BJ (cell line): Measurements from ENCODE around the gene ZDHHC18. TPM values are rescaled to one million over a fixed set of nuclear protein-coding genes. Genes with fewer than 3 reads are reported as not detected.

ENCODE experiments used
- CTCF ChIA-PET: fragments of 350-600 bp; formaldehyde crosslinking; extraction: SDS; loops from one replicate; lab custom pipeline; 2021; ENCODE audit warnings: antibody characterized with exemption, inconsistent platforms; lab: Yijun Ruan, JAX
- POLR2A ChIA-PET: fragments of 300-600 bp; sonication (Branson Sonifier 250); formaldehyde crosslinking; extraction: SDS; loops from one replicate; lab custom pipeline; 2021; ENCODE audit warnings: antibody characterized with exemption; lab: Charles Lee
- DNase-seq: peaks from one replicate; pipeline ENCODE4 v3.0.0-alpha.2; 2011; ENCODE audit warnings: low read depth
- H3K27me3 ChIP-seq: 2 replicates; pipeline ENCODE4 v1.6.0; 2011; ENCODE audit warnings: low read length; ENCODE audit not compliant: control insufficient read depth, insufficient read depth
- H3K36me3 ChIP-seq: 2 replicates; pipeline ENCODE4 v1.5.1; 2011; ENCODE audit warnings: low read length; ENCODE audit not compliant: control insufficient read depth, insufficient read depth
- H3K4me3 ChIP-seq: 2 replicates; pipeline ENCODE4 v1.5.1; 2011; ENCODE audit warnings: low read depth, mild to moderate bottlenecking, control low read depth, low read length
- CTCF ChIP-seq: IDR thresholded peaks from 2 replicates; pipeline ENCODE4 v1.5.1; 2011; ENCODE audit warnings: low read depth, mild to moderate bottlenecking, control low read depth, inconsistent platforms, low read length, moderate library complexity; ENCODE audit not compliant: insufficient read depth
- polyA plus RNA-seq: library from polyadenylated mRNA; depleted of rRNA; stranded (reverse); fragments of >200 nt; gene quantifications from 2 replicates; pipeline ENCODE4 v1.2.3, GENCODE V29; 2011

The ZDHHC18 gene
- polyA plus RNA-seq, 1 experiment: 42.1 TPM

- CTCF ChIA-PET: interaction anchor here (0.9 to 3.0 kb wide), 7 partner anchors 9 to 104 kb away, joined by 3 to 18 read pairs (median 3); partner anchors contain the start of gene GPATCH3
- Histone ChIP-seq H3K36me3 (peaks cover 33% of the 10 kb centered on the region), H3K27me3 (no peaks in the 10 kb centered on the region), H3K4me3 (peak within 1 kb of the TSS; percentile 97)
- no peak for TF ChIP-seq CTCF
- POLR2A ChIA-PET: interaction anchor here (0.5 to 1.9 kb wide), 5 partner anchors 10 to 1825 kb away, joined by 3 to 16 read pairs (median 6); partner anchors contain the start of gene GPATCH3
- peak; percentile 29 for DNase-seq
Observed at GRCh38 chr1:26889551-26890466, 63.3 kb downstream of the ZDHHC18 start, which contains the start of gene GPN2. GPN2 (minus strand) TSS chr1:26890283; CDS start chr1:26890096, 187 bp downstream.

GRCh38 chr1:26890467-26890796 lies 63.9 kb downstream of the ZDHHC18 start:
- no peak for DNase-seq
- no peak for TF ChIP-seq CTCF
- Histone ChIP-seq H3K27me3 (no peaks in the 10 kb centered on the region), H3K4me3 (peak overlapping the region; percentile 97), H3K36me3 (peaks cover 33% of the 10 kb centered on the region)
- ChIA-PET CTCF (interaction anchor here (0.9 to 1.6 kb wide), 5 partner anchors 10 to 104 kb away, joined by 3 to 7 read pairs (median 3); partner anchors contain the start of gene GPATCH3), POLR2A (interaction anchor here (0.6 to 1.9 kb wide), 3 partner anchors 9 to 91 kb away, joined by 3 to 16 read pairs (median 6); partner anchors contain the start of gene GPATCH3)

- CTCF ChIA-PET: no interaction called here
- Histone ChIP-seq H3K4me3 (no peak overlapping the region), H3K36me3 (peaks cover 23% of the 10 kb centered on the region), H3K27me3 (no peaks in the 10 kb centered on the region)
- POLR2A ChIA-PET: no interaction called here
- no peak for TF ChIP-seq CTCF
- no peak for DNase-seq
Observed at GRCh38 chr1:26894263-26894662, 67.8 kb downstream of the ZDHHC18 start.

GRCh38 chr1:26897351-26897750 lies 70.9 kb downstream of the ZDHHC18 start:
- Histone ChIP-seq H3K36me3 (peaks cover 19% of the 10 kb centered on the region), H3K4me3 (no peak overlapping the region), H3K27me3 (no peaks in the 10 kb centered on the region)
- ChIA-PET POLR2A (no interaction called here), CTCF (interaction anchor here (0.6 to 1.0 kb wide), 2 partner anchors 15 to 24 kb away, joined by 3 read pairs; partner anchors contain the start of gene NUDC)
- no peak for TF ChIP-seq CTCF
- DNase-seq: no peak
